ENCODE results near the gene NPIPB4. TPM values are rescaled to one million over a fixed set of nuclear protein-coding genes. Genes with fewer than 3 reads are reported as not detected.
"Not testable (repeated sequence)": the region's sequence is repeated elsewhere in the genome, so short reads cannot be mapped to it uniquely, and the experiment has no call there.

NPIPB4 gene

GRCh38 chr16:21801538-21802374 is 55.8 kb downstream of the NPIPB4 start:
- not testable (repeated sequence) for H4K8ac ChIP-seq (ENCODE audit: low read depth, low read length); H3K23ac ChIP-seq (ENCODE audit: low read length); H3K79me1 ChIP-seq (ENCODE audit: low read length); H2BK120ac ChIP-seq (ENCODE audit: low read depth, low read length); H3K4ac ChIP-seq (ENCODE audit: low read depth, low read length); H3K36me3 ChIP-seq (ENCODE audit: control insufficient read depth, insufficient read depth, low read length); H2BK15ac ChIP-seq (replicated peaks; ENCODE audit: low read depth); H3K18ac ChIP-seq (ENCODE audit: low read length); H2BK5ac ChIP-seq (ENCODE audit: low read length); H3K4me2 ChIP-seq (ENCODE audit: low read length); H3K4me3 ChIP-seq (ENCODE audit: low read length); H3K27me3 ChIP-seq (ENCODE audit: insufficient read depth, low read length, poor library complexity); H3K56ac ChIP-seq (ENCODE audit: low read length); H3K4me1 ChIP-seq (ENCODE audit: control insufficient read depth, low read depth, low read length); H3K27ac ChIP-seq (ENCODE audit: low read depth, low read length); H3K9ac ChIP-seq (ENCODE audit: low read length); H2AK5ac ChIP-seq (ENCODE audit: low read length); H3K79me2 ChIP-seq (ENCODE audit: control insufficient read depth, insufficient read depth, low read length); H4K5ac ChIP-seq (ENCODE audit: low read length)
- WGBS (ENCODE audit: extremely low coverage, insufficient coverage, low lambda C conversion rate) = no CpG with 5 or more reads among the region's 13 CpGs
- peak; percentile 51 for DNase-seq

- H3K4me2 ChIP-seq (ENCODE audit: low read length); H2BK5ac ChIP-seq (ENCODE audit: low read length); H3K27me3 ChIP-seq (ENCODE audit: insufficient read depth, low read length, poor library complexity); H3K18ac ChIP-seq (ENCODE audit: low read length); H4K5ac ChIP-seq (ENCODE audit: low read length); H3K4me3 ChIP-seq (ENCODE audit: low read length); H3K4me1 ChIP-seq (ENCODE audit: control insufficient read depth, low read depth, low read length); H3K4ac ChIP-seq (ENCODE audit: low read depth, low read length); H2BK120ac ChIP-seq (ENCODE audit: low read depth, low read length); H4K8ac ChIP-seq (ENCODE audit: low read depth, low read length); H3K36me3 ChIP-seq (ENCODE audit: control insufficient read depth, insufficient read depth, low read length); DNase-seq; H3K9ac ChIP-seq (ENCODE audit: low read length); H2BK15ac ChIP-seq (replicated peaks; ENCODE audit: low read depth); H3K23ac ChIP-seq (ENCODE audit: low read length); H3K79me2 ChIP-seq (ENCODE audit: control insufficient read depth, insufficient read depth, low read length); H3K27ac ChIP-seq (ENCODE audit: low read depth, low read length); H2AK5ac ChIP-seq (ENCODE audit: low read length); H3K79me1 ChIP-seq (ENCODE audit: low read length); H3K56ac ChIP-seq (ENCODE audit: low read length): not testable (repeated sequence)
- no CpG with 5 or more reads among the region's 3 CpGs for WGBS (ENCODE audit: extremely low coverage, insufficient coverage, low lambda C conversion rate)
Observed at GRCh38 chr16:21798601-21799000, 59.0 kb downstream of the NPIPB4 start.

DNA sequence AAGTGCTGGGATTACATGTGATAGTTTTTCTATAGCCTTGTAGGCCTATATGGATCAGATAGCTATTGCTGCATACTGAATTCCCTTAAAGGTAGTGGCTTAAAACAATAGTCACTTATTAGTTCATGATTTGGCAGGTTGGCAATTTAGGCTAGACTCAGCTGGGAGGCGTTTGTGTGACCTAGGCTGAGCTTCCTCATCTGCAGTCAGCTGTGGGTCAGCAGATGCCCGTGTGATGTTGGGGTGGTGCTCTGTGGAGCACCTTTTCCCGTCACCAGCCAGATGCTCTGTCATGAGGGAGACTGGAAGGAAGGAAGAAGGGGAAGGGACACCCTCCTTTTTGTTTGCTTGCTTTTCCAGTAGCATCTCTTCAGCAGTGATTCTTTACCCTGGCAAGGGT is 64.2 kb downstream of the NPIPB4 start:
- DNase-seq; H2AK5ac ChIP-seq (ENCODE audit: low read length): not testable (repeated sequence)
- WGBS (ENCODE audit: extremely low coverage, insufficient coverage, low lambda C conversion rate) = no CpG with 5 or more reads among the region's 3 CpGs

GRCh38 chr16:21790506-21790905 is 67.0 kb downstream of the NPIPB4 start:
- H3K79me2 ChIP-seq (ENCODE audit: control insufficient read depth, insufficient read depth, low read length); H3K18ac ChIP-seq (ENCODE audit: low read length): not testable (repeated sequence)
- WGBS (ENCODE audit: extremely low coverage, insufficient coverage, low lambda C conversion rate) = no CpG with 5 or more reads among the region's 1 CpG

More for the DNA sequence above, 64.2 kb downstream of the NPIPB4 start:
- not testable (repeated sequence) for H2BK120ac ChIP-seq (ENCODE audit: low read depth, low read length); H4K8ac ChIP-seq (ENCODE audit: low read depth, low read length); H2BK15ac ChIP-seq (replicated peaks; ENCODE audit: low read depth); H3K79me1 ChIP-seq (ENCODE audit: low read length); H3K4me3 ChIP-seq (ENCODE audit: low read length); H2BK5ac ChIP-seq (ENCODE audit: low read length); H3K27ac ChIP-seq (ENCODE audit: low read depth, low read length); H3K18ac ChIP-seq (ENCODE audit: low read length); H3K56ac ChIP-seq (ENCODE audit: low read length); H3K27me3 ChIP-seq (ENCODE audit: insufficient read depth, low read length, poor library complexity); H3K36me3 ChIP-seq (ENCODE audit: control insufficient read depth, insufficient read depth, low read length); H3K4me2 ChIP-seq (ENCODE audit: low read length); H3K79me2 ChIP-seq (ENCODE audit: control insufficient read depth, insufficient read depth, low read length); H3K23ac ChIP-seq (ENCODE audit: low read length); H3K9ac ChIP-seq (ENCODE audit: low read length); H3K4me1 ChIP-seq (ENCODE audit: control insufficient read depth, low read depth, low read length); H3K4ac ChIP-seq (ENCODE audit: low read depth, low read length); H4K5ac ChIP-seq (ENCODE audit: low read length)

More at GRCh38 chr16:21790506-21790905, 67.0 kb downstream of the NPIPB4 start:
- H4K5ac ChIP-seq (ENCODE audit: low read length); H3K79me1 ChIP-seq (ENCODE audit: low read length); H3K4me3 ChIP-seq (ENCODE audit: low read length); H2BK120ac ChIP-seq (ENCODE audit: low read depth, low read length); H3K4me1 ChIP-seq (ENCODE audit: control insufficient read depth, low read depth, low read length); H3K56ac ChIP-seq (ENCODE audit: low read length); H3K4me2 ChIP-seq (ENCODE audit: low read length); H2AK5ac ChIP-seq (ENCODE audit: low read length); H2BK5ac ChIP-seq (ENCODE audit: low read length); H2BK15ac ChIP-seq (replicated peaks; ENCODE audit: low read depth); H3K4ac ChIP-seq (ENCODE audit: low read depth, low read length); H3K23ac ChIP-seq (ENCODE audit: low read length); DNase-seq; H3K36me3 ChIP-seq (ENCODE audit: control insufficient read depth, insufficient read depth, low read length); H3K9ac ChIP-seq (ENCODE audit: low read length); H3K27ac ChIP-seq (ENCODE audit: low read depth, low read length); H3K27me3 ChIP-seq (ENCODE audit: insufficient read depth, low read length, poor library complexity); H4K8ac ChIP-seq (ENCODE audit: low read depth, low read length): not testable (repeated sequence)

Small RNA genes within 50 kb of the gene (small RNA-seq; reads per million reads assigned to genes)
- not detected for gene AC092375.3 (ENCODE audit: insufficient read depth)

All from mesendoderm (in vitro differentiated cells).